Mesodermal cell (in vitro differentiated cells): Measurements from ENCODE around the gene PANK4.
"Not testable (repeated sequence)": the region's sequence is repeated elsewhere in the genome, so short reads cannot be mapped to it uniquely, and the experiment has no call there.

Source experiments
- H3K27ac ChIP-seq: 2 replicates; pipeline ENCODE4 v1.7.0; 2013; ENCODE audit warnings: mild to moderate bottlenecking, low read depth, low read length, moderate library complexity; ENCODE audit not compliant: severe bottlenecking
- H3K36me3 ChIP-seq: 2 replicates; pipeline ENCODE4 v1.7.1; 2013; ENCODE audit warnings: mild to moderate bottlenecking, low read length, moderate library complexity; ENCODE audit not compliant: control insufficient read depth, insufficient read depth
- H3K4me1 ChIP-seq: one replicate; pipeline ENCODE4 v1.7.1; 2013; ENCODE audit warnings: mild to moderate bottlenecking, low read length; ENCODE audit not compliant: insufficient read depth, control insufficient read depth, poor library complexity, severe bottlenecking
- H3K4me3 ChIP-seq: 2 replicates; pipeline ENCODE4 v1.7.0; 2013; ENCODE audit warnings: low read length, control low read depth, mild to moderate bottlenecking; ENCODE audit not compliant: insufficient read depth, poor library complexity, severe bottlenecking; ENCODE audit errors: extremely low read depth
- H3K9me3 ChIP-seq: 2 replicates; pipeline ENCODE4 v1.7.1; 2013; ENCODE audit warnings: mild to moderate bottlenecking, low read length, moderate library complexity; ENCODE audit not compliant: control insufficient read depth
- WGBS, 2 experiments: methylation state at CpG; one replicate each; pipeline ENCODE4 v1.1.5; 2013; ENCODE audit warnings: missing lambda C conversion rate in 2 of 2; ENCODE audit not compliant: insufficient coverage in 2 of 2; 5-methylcytosine and 5-hydroxymethylcytosine counted together

Gene PANK4

GRCh38 chr1:2551544-2551943 lies 25.1 kb upstream of the PANK4 start:
- not testable (repeated sequence) for H3K4me3 ChIP-seq, H3K36me3 ChIP-seq, H3K9me3 ChIP-seq, H3K27ac ChIP-seq
- WGBS, 2 experiments: 85 to 95% methylated on average over 6 to 7 of the region's 9 CpGs
- peaks cover 15% of the 10 kb centered on the region for H3K4me1 ChIP-seq

GRCh38 chr1:2550309-2550861 lies 24.0 kb upstream of the PANK4 start:
- not testable (repeated sequence) for H3K4me3 ChIP-seq, H3K9me3 ChIP-seq, H3K27ac ChIP-seq, H3K36me3 ChIP-seq
- 88 to 89% methylated on average over 2 to 3 of the region's 12 CpGs for WGBS, 2 experiments
- peaks cover 18% of the 10 kb centered on the region for H3K4me1 ChIP-seq

GRCh38 chr1:2549367-2550029 lies 23.1 kb upstream of the PANK4 start:
- H3K27ac ChIP-seq, H3K9me3 ChIP-seq, H3K36me3 ChIP-seq, H3K4me3 ChIP-seq: not testable (repeated sequence)
- 91 to 93% methylated on average over 18 of the region's 28 CpGs for WGBS, 2 experiments
- peaks cover 21% of the 10 kb centered on the region for H3K4me1 ChIP-seq

GRCh38 chr1:2548068-2548589 lies 21.7 kb upstream of the PANK4 start:
- H3K36me3 ChIP-seq: no peaks in the 10 kb centered on the region
- H3K4me1 ChIP-seq: peaks cover 34% of the 10 kb centered on the region
- WGBS, 2 experiments: 42 to 51% methylated on average over 15 to 17 of the region's 17 CpGs
- peak overlapping the region; percentile 36 for H3K27ac ChIP-seq
- H3K9me3 ChIP-seq: no peaks in the 10 kb centered on the region
- peak overlapping the region; percentile 52 for H3K4me3 ChIP-seq

- no peaks in the 10 kb centered on the region for H3K36me3 ChIP-seq
- no peaks in the 10 kb centered on the region for H3K9me3 ChIP-seq
- H3K27ac ChIP-seq: no peak overlapping the region
- H3K4me3 ChIP-seq: peak overlapping the region; percentile 52
- WGBS, 2 experiments: 11 to 12% methylated on average over 21 to 24 of the region's 27 CpGs
- H3K4me1 ChIP-seq: peaks cover 38% of the 10 kb centered on the region
Measured at GRCh38 chr1:2547210-2548067, 21.0 kb upstream of the PANK4 start.

- WGBS, 2 experiments: 0 to 1% methylated on average over 41 to 44 of the region's 52 CpGs
- H3K27ac ChIP-seq: peak overlapping the region; percentile 46
- peaks cover 38% of the 10 kb centered on the region for H3K4me1 ChIP-seq
- no peaks in the 10 kb centered on the region for H3K9me3 ChIP-seq
- no peaks in the 10 kb centered on the region for H3K36me3 ChIP-seq
- H3K4me3 ChIP-seq: peak overlapping the region; percentile 52
Measured at GRCh38 chr1:2546515-2547209, 20.3 kb upstream of the PANK4 start.

- Histone ChIP-seq H3K36me3 (no peaks in the 10 kb centered on the region), H3K4me1 (peaks cover 38% of the 10 kb centered on the region), H3K9me3 (no peaks in the 10 kb centered on the region), H3K4me3 (peak overlapping the region; percentile 52), H3K27ac (peak overlapping the region; percentile 46)
- WGBS, 2 experiments: 3 to 4% methylated on average over 24 to 31 of the region's 43 CpGs
Measured at GRCh38 chr1:2545754-2546514, 19.5 kb upstream of the PANK4 start.

- Histone ChIP-seq H3K36me3 (no peaks in the 10 kb centered on the region), H3K9me3 (no peaks in the 10 kb centered on the region), H3K4me1 (peaks cover 42% of the 10 kb centered on the region), H3K27ac (no peak overlapping the region), H3K4me3 (no peak overlapping the region)
- 80 to 83% methylated on average over 16 to 17 of the region's 19 CpGs for WGBS, 2 experiments
Measured at GRCh38 chr1:2544875-2545640, 18.7 kb upstream of the PANK4 start.

GRCh38 chr1:2544093-2544874 lies 17.9 kb upstream of the PANK4 start:
- Histone ChIP-seq H3K4me1 (peaks cover 42% of the 10 kb centered on the region), H3K27ac (no peak overlapping the region), H3K36me3 (no peaks in the 10 kb centered on the region), H3K4me3 (no peak overlapping the region), H3K9me3 (no peaks in the 10 kb centered on the region)
- WGBS, 2 experiments: 81 to 82% methylated on average over 21 to 24 of the region's 26 CpGs
